K562 (cell line): ENCODE results near the gene DNAJC6. TPM values are rescaled to one million over a fixed set of nuclear protein-coding genes. Genes with fewer than 3 reads are reported as not detected.

Source experiments
- CREM ChIP-seq: IDR thresholded peaks from 2 replicates; pipeline ENCODE4 v1.6.1; 2014; ENCODE audit warnings: antibody characterized with exemption, low read depth
- HNRNPLL ChIP-seq: fragments of 200-400 bp; formaldehyde crosslinking; IDR thresholded peaks from 2 replicates; pipeline ENCODE4 v1.6.1; 2017; ENCODE audit warnings: low read length, low read depth, mild to moderate bottlenecking; ENCODE audit not compliant: poor library complexity, severe bottlenecking
- NELFE ChIP-seq: IDR thresholded peaks from 2 replicates; pipeline ENCODE4 v1.6.1; 2011; ENCODE audit warnings: mild to moderate bottlenecking; ENCODE audit not compliant: insufficient read depth, insufficient read length
- NR3C1 ChIP-seq: sonication (generic); formaldehyde crosslinking; IDR thresholded peaks from 2 replicates; pipeline ENCODE4 v1.8.1; 2022; ENCODE audit warnings: missing genetic modification reagents
- PURB ChIP-seq: sonication (generic); formaldehyde crosslinking; IDR thresholded peaks from 2 replicates; pipeline ENCODE4 v1.9.0; 2021; ENCODE audit warnings: low read depth, mild to moderate bottlenecking, missing genetic modification reagents
- RBM17 ChIP-seq: fragments of 200-400 bp; formaldehyde crosslinking; IDR thresholded peaks from 2 replicates; pipeline ENCODE4 v1.6.1; 2017; ENCODE audit warnings: low read depth, mild to moderate bottlenecking, low read length, borderline replicate concordance
- SIRT6 ChIP-seq: IDR thresholded peaks from one replicate; pipeline ENCODE4 v1.6.1; 2012; ENCODE audit warnings: low read depth, mild to moderate bottlenecking, control low read depth, inconsistent platforms, low read length, moderate library complexity
- ZBTB7A ChIP-seq: IDR thresholded peaks from 2 replicates; pipeline ENCODE4 v1.6.1; 2011; ENCODE audit warnings: low read depth, mild to moderate bottlenecking, low read length, moderate library complexity, borderline replicate concordance; ENCODE audit not compliant: control insufficient read depth
- polyA plus RNA-seq, 8 experiments: library from polyadenylated mRNA; depleted of rRNA in 4 of 8; stranded (reverse) in 5 of 8; unstranded in 3 of 8; fragments of >200 nt; fragmentation: Nextera tagmentation in 2 of 8; fragmentation: Illumina TruSeq in 1 of 8; extraction: Ambion mirVana in 2 of 8; extraction: Trizol in 1 of 8; gene quantifications; 2 replicates each; pipeline versions ENCODE4 v1.2.1 to v1.2.3, GENCODE V29; 2011 to 2014; ENCODE audit warnings: inconsistent platforms in 1 of 8, missing spikeins in 1 of 8
- total RNA-seq, 7 experiments: library from RNA; depleted of rRNA in 6 of 7; stranded (reverse); fragments of >200 nt in 6 of 7; fragmentation: Illumina TruSeq in 2 of 7; extraction: Trizol in 2 of 7; gene quantifications; 2 replicates each; pipeline versions ENCODE4 v1.2.1 to v1.2.3, GENCODE V29; 2011 to 2021; ENCODE audit warnings: low replicate concordance in 1 of 7
- TF ChIP-seq, protein P1 (sequence below): fragments of 250-450 bp; sonication (Bioruptor Pico); IDR thresholded peaks from 2 replicates; pipeline ENCODE4 v1.9.0; 2021; ENCODE audit warnings: mild to moderate bottlenecking, inconsistent platforms
- TF ChIP-seq, protein P2 (sequence below), 3 experiments: fragments of 200-800 bp in 1 of 3; sonication (Bioruptor generic) in 1 of 3; sonication (generic) in 1 of 3; formaldehyde crosslinking in 1 of 3; IDR thresholded peaks; 2 replicates each; pipeline versions ENCODE4 v1.6.1 to v1.8.0; 2016 to 2022; ENCODE audit warnings: mild to moderate bottlenecking in 2 of 3, missing compliant biosample characterization in 2 of 3, missing genetic modification characterization in 2 of 3, missing genetic modification reagents in 1 of 3
- TF ChIP-seq, protein P3 (sequence below): fragments of 200-600 bp; sonication (generic); IDR thresholded peaks from one replicate; pipeline ENCODE4 v1.6.1; 2012; ENCODE audit warnings: mild to moderate bottlenecking, low read depth, low read length, inconsistent platforms

Gene DNAJC6
- total and polyA plus RNA-seq, 9 of the 15 experiments (the other 6 are each of a cell fraction or from before 2014, with no cell fraction given), result 6.7 to 78.7 (median 28.0) TPM

DNA sequence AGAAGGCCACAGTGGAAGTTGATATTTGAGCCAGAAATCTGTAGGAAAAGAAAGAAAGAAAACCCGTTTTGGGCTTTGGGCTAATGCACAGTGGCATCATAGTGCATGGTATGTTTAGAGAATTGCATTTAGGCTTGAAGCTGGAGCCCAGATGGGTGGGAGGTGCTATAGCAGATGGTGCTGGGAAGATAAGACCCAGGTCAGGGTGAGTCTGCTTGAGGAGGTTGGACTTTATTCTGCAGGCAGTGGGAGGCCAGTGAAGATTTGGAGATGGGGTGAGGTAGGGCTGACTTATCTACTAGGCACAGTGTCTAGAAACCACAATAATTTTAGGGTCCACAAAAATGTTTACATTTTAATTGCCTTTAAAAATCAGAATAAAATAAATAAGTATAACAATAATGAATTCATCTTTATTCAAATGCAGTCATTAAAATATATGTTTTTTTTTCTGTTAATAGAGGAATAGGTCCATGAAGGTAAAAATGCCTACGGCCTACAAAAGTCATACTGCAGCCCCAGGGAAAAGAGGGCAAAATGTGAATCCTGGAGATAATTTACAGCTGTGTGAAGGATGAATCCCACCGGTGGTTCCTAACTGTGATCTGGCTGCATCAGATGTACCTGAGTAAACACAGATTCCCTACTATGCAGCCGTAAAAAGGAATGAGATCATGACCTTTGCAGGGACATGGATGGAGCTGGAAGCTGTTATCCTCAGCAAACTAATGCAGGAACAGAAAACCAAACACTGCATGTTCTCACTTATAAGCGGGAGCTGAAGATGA lies 8.7 kb downstream of the DNAJC6 start (continued):
- TF ChIP-seq CREM, result peak; percentile 65; the same call in 1 of the 2 replicates
- TF ChIP-seq SIRT6, result no peak
- no peak for TF ChIP-seq PURB (CRISPR knock-in tag)
- TF ChIP-seq, protein P1, sequence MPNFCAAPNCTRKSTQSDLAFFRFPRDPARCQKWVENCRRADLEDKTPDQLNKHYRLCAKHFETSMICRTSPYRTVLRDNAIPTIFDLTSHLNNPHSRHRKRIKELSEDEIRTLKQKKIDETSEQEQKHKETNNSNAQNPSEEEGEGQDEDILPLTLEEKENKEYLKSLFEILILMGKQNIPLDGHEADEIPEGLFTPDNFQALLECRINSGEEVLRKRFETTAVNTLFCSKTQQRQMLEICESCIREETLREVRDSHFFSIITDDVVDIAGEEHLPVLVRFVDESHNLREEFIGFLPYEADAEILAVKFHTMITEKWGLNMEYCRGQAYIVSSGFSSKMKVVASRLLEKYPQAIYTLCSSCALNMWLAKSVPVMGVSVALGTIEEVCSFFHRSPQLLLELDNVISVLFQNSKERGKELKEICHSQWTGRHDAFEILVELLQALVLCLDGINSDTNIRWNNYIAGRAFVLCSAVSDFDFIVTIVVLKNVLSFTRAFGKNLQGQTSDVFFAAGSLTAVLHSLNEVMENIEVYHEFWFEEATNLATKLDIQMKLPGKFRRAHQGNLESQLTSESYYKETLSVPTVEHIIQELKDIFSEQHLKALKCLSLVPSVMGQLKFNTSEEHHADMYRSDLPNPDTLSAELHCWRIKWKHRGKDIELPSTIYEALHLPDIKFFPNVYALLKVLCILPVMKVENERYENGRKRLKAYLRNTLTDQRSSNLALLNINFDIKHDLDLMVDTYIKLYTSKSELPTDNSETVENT (CRISPR knock-in tag), result no peak
- TF ChIP-seq, protein P2, sequence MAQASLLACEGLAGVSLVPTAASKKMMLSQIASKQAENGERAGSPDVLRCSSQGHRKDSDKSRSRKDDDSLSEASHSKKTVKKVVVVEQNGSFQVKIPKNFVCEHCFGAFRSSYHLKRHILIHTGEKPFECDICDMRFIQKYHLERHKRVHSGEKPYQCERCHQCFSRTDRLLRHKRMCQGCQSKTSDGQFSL (CRISPR knock-in tag; IDR thresholded peaks at IDR 0.05), result no peak
- TF ChIP-seq, protein P2 (tag; IDR thresholded peaks at IDR 0.05), result no peak
- TF ChIP-seq, protein P3, sequence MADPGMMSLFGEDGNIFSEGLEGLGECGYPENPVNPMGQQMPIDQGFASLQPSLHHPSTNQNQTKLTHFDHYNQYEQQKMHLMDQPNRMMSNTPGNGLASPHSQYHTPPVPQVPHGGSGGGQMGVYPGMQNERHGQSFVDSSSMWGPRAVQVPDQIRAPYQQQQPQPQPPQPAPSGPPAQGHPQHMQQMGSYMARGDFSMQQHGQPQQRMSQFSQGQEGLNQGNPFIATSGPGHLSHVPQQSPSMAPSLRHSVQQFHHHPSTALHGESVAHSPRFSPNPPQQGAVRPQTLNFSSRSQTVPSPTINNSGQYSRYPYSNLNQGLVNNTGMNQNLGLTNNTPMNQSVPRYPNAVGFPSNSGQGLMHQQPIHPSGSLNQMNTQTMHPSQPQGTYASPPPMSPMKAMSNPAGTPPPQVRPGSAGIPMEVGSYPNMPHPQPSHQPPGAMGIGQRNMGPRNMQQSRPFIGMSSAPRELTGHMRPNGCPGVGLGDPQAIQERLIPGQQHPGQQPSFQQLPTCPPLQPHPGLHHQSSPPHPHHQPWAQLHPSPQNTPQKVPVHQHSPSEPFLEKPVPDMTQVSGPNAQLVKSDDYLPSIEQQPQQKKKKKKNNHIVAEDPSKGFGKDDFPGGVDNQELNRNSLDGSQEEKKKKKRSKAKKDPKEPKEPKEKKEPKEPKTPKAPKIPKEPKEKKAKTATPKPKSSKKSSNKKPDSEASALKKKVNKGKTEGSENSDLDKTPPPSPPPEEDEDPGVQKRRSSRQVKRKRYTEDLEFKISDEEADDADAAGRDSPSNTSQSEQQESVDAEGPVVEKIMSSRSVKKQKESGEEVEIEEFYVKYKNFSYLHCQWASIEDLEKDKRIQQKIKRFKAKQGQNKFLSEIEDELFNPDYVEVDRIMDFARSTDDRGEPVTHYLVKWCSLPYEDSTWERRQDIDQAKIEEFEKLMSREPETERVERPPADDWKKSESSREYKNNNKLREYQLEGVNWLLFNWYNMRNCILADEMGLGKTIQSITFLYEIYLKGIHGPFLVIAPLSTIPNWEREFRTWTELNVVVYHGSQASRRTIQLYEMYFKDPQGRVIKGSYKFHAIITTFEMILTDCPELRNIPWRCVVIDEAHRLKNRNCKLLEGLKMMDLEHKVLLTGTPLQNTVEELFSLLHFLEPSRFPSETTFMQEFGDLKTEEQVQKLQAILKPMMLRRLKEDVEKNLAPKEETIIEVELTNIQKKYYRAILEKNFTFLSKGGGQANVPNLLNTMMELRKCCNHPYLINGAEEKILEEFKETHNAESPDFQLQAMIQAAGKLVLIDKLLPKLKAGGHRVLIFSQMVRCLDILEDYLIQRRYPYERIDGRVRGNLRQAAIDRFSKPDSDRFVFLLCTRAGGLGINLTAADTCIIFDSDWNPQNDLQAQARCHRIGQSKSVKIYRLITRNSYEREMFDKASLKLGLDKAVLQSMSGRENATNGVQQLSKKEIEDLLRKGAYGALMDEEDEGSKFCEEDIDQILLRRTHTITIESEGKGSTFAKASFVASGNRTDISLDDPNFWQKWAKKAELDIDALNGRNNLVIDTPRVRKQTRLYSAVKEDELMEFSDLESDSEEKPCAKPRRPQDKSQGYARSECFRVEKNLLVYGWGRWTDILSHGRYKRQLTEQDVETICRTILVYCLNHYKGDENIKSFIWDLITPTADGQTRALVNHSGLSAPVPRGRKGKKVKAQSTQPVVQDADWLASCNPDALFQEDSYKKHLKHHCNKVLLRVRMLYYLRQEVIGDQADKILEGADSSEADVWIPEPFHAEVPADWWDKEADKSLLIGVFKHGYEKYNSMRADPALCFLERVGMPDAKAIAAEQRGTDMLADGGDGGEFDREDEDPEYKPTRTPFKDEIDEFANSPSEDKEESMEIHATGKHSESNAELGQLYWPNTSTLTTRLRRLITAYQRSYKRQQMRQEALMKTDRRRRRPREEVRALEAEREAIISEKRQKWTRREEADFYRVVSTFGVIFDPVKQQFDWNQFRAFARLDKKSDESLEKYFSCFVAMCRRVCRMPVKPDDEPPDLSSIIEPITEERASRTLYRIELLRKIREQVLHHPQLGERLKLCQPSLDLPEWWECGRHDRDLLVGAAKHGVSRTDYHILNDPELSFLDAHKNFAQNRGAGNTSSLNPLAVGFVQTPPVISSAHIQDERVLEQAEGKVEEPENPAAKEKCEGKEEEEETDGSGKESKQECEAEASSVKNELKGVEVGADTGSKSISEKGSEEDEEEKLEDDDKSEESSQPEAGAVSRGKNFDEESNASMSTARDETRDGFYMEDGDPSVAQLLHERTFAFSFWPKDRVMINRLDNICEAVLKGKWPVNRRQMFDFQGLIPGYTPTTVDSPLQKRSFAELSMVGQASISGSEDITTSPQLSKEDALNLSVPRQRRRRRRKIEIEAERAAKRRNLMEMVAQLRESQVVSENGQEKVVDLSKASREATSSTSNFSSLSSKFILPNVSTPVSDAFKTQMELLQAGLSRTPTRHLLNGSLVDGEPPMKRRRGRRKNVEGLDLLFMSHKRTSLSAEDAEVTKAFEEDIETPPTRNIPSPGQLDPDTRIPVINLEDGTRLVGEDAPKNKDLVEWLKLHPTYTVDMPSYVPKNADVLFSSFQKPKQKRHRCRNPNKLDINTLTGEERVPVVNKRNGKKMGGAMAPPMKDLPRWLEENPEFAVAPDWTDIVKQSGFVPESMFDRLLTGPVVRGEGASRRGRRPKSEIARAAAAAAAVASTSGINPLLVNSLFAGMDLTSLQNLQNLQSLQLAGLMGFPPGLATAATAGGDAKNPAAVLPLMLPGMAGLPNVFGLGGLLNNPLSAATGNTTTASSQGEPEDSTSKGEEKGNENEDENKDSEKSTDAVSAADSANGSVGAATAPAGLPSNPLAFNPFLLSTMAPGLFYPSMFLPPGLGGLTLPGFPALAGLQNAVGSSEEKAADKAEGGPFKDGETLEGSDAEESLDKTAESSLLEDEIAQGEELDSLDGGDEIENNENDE, result no peak
- no peak for TF ChIP-seq NELFE
- peak; percentile 27; the same call in 1 of the 2 replicates for TF ChIP-seq ZBTB7A
- no peak for TF ChIP-seq NR3C1 (CRISPR knock-in tag)
- no peak for TF ChIP-seq RBM17
- TF ChIP-seq HNRNPLL, result no peak
